CD4-positive, alpha-beta T cell treated with Interferon alpha-2 for 1 hour (primary cell): Measurements from ENCODE around the gene SNX32.

Experiments used
- DNase-seq, 2 donors: peaks; one replicate each; pipeline ENCODE4 v3.0.0-alpha.2; 2020 to 2022

The SNX32 gene

DNA sequence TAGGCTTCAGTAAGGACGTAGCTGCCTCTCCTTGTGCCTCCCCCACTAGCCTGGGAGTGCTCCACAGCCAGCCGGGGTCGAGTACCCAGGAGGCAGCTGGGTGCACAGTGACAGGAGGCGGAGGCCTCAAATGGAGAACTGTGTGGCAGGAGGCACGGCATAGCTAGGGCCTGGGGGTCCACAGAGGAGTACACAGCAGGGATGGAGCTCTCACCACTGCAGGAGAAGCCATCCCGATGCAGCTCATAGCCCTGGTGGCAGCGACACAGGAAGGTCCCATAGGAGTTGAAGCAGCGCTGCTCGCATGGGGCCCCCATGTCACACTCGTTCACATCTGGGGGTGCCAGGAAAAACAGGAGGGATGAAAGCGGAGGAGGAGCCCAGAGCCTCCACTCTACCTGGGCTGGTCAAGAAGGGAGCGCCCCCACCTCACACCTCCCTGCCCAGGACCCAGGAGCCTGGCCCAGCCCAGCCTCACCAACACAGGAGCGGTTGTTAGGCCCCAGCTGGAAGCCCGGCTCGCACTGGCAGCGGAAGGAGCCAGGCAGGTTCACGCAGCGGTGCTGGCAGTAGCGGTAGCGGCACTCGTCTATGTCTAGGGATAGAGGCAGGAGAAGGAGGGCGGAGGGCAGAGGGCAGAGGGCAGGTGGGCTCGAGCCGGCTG is 36.0 kb downstream of the SNX32 start:
- DNase-seq: no peak

DNA sequence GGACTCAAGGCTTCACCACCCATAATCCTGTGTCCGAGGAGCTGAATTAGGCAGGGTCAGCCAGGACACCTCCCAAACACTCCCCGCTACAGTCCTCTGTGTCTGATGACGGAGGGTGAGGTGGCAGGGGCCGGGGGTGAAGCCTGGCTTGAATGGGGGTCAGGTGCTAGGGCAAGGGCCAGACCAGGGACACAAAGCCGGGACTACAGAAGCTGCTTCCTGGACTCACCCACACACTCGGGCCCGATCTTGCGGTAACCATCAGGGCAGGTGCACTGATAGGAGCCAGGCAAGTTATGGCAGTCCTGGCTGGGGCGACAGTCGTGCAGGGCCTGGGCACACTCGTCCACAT is 36.5 kb downstream of the SNX32 start:
- no peak for DNase-seq

DNA sequence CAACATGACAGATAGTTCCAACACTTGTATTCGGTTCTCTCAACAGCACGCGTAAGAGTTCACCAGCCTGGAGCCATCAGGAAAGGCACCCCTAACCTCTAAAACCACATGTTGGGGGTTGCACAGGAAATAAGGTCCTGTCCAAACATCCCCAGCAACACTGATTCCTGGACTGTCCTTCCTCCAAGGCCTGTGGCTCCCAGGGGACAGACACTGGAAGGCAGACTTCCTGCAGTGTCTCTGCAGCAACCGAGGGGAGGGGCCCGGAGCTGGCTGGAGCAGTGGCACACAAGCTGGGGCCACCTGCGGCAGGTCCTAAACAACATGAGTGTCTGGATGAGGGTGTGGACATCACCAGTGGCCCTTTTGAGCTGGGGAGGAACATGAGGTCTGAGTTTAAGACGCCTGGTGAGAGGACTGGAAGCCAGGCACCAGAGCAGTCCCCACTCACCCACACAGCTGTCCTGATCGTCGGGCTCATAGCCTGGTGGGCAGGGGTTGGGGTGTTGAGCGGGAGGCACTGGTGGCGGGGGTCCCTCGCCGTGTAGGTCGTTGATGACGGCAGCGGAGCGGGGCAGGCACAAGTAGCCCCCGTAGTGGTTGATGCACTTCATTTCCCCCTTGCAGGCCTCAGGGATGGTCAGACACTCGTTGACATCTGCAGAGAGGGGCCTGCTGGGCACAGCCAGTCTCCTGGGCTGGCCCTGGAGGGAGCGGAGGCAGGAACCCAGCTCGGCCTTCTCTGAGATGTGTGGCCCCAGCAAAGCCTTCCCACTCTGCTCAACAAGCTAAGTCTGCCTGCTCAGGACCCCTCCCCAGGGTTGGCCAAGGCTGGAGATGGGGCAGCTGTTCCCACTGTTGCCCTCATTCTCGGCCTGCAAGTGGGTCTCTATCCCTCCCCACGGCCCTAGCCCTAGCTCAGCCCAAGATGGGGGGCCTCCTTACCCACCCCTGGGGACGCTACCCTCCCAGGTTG is 37.2 kb downstream of the SNX32 start:
- no peak for DNase-seq

DNA sequence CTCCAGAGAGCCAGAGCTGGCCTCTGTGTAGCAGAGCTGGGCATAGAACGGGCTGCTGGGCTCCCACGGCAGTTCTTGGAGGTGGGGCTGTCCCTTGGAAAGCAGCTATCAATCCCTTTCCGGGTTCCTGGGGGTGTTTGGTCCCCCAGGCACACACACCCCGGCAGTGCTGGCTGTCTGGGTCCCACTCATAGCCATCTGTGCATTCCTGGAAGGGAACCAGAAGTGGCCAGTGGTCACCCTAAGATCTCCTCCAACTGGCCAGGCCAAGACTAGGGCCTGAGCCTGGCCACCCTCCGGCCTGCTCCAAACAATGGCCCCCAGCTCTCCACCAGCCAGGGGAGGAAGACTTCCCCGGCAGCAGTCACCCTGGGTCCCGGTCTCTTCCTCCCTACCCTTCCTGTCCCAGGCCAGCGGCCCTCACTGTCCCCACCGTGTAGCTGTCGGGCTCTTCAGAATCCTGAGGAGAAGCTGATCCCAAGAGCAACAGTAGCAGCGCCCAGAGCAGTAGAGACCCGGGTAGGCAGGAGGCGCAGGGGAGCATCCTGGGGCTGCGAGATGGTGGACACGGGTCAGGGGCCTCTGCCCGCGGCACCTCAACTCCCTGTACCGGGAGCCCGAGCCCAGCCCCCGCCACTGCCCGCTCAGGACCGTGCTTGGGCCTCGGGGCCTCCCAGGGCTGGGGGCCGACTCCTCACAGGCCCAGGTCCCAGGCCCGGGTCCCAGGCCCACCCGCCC is 38.2 kb downstream of the SNX32 start:
- no peak for DNase-seq

DNA sequence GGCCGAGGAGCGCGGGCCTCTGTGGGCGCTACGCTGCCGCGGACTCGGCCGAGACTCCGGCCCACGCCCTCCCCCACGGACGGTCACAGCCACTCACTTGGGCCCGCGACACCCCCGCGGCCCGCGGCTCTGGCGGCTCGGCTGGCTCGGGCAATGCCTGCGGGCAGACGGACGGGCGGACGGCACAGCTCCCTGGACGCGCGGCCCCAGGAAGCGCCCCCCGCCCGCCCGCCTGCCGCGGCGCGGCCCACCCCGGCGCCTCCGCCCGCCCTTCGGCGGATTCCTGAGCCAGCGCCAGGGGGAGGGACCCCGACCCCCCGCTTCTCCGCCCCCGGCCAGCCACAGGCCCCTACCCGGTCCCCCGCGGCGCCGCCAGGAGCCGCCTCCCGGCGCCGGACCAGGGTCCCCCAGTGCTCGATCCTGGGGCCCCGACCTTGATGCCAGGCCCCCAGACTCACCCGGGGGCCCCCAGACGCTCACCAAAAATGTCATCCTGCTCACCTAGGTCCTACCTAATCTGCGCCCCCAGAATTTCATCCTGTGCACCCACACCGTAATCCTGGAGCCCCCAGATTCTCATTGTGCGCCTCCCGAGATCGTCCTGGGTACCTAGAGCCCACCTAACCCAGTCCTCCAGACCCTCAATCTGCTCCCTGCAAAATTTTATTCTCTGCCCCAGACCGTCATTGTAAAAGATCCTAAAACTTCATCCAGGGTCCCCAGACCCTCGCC is 39.0 kb downstream of the SNX32 start, which contains the start of gene EFEMP2:
EFEMP2 (minus strand) TSS at position 215 of the 732 bp plus-strand sequence. CDS start 446 bp downstream, outside the sequence.
- DNase-seq: no peak

- peak; percentile 95 to 98 for DNase-seq
Observed at GRCh38 chr11:65873318-65874156, 39.8 kb downstream of the SNX32 start.

- DNase-seq: peak; percentile 44 to 66
Observed at GRCh38 chr11:65879617-65880016, 45.9 kb downstream of the SNX32 start, which contains the start of gene CTSW. Gene CTSW, plus strand, starts transcription at chr11:65879837. Its CDS starts 18 bp downstream, at chr11:65879855.

GRCh38 chr11:65880027-65880426 is 46.3 kb downstream of the SNX32 start:
- DNase-seq: no peak

GRCh38 chr11:65880844-65881421 is 47.2 kb downstream of the SNX32 start:
- DNase-seq: peak in 1 of 2 donors; percentile 43

DNA sequence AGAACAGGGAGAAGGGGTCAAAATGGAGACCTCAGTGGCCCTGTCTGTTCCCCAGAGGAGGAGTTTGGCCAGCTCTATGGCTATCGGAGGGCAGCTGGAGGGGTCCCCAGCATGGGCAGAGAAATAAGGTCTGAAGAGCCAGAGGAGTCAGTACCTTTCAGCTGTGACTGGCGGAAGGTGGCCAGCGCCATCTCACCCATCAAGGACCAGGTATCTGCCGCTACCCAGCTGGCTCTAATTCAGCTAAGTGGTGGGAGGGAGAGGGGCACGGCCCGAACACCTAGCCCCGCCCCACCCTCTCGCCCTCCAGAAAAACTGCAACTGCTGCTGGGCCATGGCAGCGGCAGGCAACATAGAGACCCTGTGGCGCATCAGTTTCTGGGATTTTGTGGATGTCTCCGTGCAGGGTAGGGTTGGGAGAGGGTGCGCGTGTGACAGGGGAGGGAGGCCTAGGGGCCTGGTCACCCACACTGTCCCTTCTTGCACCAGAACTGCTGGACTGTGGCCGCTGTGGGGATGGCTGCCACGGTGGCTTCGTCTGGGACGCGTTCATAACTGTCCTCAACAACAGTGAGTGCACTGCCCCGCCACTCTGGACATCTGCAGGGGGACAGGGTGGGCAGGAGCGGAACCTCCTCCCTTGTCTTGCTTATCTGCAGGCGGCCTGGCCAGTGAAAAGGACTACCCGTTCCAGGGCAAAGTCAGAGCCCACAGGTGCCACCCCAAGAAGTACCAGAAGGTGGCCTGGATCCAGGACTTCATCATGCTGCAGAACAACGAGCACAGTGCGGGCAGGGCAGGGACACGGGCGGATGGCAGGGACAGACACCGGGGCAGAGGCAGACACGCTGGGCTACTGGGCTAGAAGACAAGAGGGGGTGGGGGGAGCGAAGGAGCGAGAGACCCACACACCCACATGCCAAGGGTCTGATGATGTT is 48.6 kb downstream of the SNX32 start:
- DNase-seq: no peak

GRCh38 chr11:65883058-65883761 is 49.4 kb downstream of the SNX32 start:
- no peak for DNase-seq

DNA sequence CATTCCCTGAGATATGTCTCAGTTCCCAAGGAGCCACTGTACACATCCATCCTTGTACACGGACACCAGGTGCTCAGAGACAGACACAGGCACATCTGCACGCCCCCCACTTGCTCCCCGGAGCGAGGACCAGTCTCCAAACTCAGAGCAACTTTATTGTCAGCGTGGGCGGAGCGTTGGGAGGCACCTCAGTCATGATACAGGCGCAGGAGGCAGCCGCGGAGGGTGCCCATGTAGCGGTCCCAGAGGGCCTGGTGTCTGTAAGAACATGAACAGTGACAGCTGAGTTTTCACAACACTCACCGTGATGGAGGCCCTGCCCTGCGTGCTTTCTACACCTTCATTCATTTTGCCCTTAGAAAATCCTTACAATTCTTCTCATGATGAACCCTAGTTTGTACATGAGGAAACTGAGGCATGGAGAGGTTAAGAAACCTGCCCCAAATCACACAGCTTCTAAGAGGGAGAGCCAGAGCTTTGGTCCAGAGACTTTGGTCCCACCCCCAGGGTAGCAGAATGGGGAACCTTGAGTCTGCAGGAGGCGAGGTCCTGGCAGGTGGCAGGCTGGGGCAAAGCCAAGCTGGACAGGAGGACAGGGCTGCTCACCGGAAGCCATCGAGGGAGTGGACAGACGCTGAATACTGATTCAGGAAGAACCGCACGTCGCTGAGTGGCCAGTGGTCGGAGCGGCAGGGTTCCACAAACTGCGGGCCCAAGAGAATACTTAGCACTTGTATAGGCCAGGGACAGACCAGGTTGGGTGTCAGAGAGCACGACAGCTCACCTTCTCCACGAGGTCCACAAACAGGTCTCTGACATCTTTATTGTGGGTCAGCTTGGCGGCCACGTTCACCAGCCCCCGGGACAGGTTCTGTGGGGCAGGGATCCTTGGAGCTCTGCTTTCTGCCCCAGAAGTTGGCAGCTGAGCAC is 50.3 kb downstream of the SNX32 start:
- DNase-seq: no peak

- peak; percentile 81 to 88 for DNase-seq
Observed at GRCh38 chr11:65884716-65885092, 50.9 kb downstream of the SNX32 start.

DNA sequence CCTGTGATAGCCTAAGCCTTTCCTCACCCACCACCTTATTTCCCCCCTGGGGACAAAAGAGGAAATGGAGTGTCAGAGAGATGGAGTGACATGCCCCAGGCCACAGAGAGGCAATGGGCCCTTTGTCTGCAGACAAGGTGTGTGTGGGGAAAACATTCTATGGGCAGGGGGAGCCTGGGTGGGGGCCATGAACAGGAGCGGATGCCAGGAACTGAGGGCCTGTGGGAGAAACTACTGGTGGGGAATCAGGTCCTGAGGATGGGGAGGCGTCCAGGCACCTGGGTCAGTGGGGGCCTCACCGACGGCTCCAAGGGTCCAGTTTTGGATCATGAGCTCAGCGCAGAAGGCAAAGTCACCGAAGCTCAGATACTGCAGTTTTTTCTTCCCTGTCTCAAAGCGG is 51.5 kb downstream of the SNX32 start:
- no peak for DNase-seq

- no peak for DNase-seq
Observed at GRCh38 chr11:65885808-65886536, 52.2 kb downstream of the SNX32 start.

DNA sequence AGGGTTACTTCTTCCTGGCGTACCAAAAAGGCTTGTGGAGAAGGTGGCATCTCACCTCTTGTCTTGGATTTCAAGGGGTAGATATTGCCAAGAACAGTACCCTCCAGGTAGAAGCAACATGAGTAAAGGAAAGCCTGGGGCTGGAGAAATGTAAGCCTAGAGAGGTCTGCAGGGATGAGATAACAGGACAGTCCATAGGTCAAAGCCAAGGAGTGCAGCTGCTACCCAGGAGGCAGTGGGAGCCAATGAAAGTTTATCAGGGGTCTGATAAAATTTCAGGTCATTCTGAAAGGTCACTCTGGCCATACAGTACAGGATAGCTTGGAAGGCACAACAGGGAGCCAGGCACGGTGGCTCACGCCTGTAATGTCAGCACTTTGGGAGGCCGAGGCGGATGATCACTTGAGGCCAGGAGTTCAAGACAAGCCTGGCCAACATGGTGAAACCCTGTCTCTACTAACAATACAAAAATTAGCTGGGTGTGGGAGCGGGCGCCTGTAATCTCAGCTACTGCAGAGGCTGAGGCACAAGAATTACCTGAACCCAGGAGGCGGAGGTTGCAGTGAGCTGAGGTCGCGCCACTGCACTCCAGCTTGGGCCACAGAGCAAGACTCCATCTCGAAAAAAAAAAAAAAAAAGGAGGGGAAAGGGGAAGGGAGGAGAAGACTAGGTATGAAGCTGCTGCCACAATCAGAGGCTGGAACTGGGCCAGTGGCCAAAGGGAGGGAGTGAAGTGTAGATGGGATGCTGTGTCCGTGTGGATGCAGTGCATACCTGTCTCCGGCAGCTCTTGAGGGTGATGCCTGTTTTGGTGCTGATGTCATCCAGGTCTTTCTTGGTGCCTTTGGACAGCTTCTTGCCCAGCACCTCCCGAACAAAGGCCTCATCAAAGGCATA is 53.3 kb downstream of the SNX32 start:
- no peak for DNase-seq
